H1 (cell line): ENCODE measurements around the gene STIM1. TPM values are rescaled to one million over a fixed set of nuclear protein-coding genes. Genes with fewer than 3 reads are reported as not detected.

Experiments
- CTCF ChIA-PET: fragments of 300-600 bp; sonication (Branson Sonifier 250); formaldehyde crosslinking; loops from one replicate; lab custom pipeline; 2021; ENCODE audit not compliant: partially characterized antibody; lab: Charles Lee
- POLR2A ChIA-PET: fragments of 300-600 bp; sonication (Branson Sonifier 250); formaldehyde crosslinking; loops from one replicate; lab custom pipeline; 2021; ENCODE audit warnings: inconsistent platforms; ENCODE audit not compliant: partially characterized antibody; lab: Charles Lee
- DNase-seq, 2 experiments: peaks; one replicate each; pipeline versions ENCODE4 v3.0.0 to v3.0.0-alpha.2; 2010 to 2022; ENCODE audit warnings: low spot score in 2 of 2, low read depth in 1 of 2, mixed read lengths in 1 of 2
- FAIRE-seq: peaks from 2 replicates; lab custom pipeline; 2011; peaks lifted over from hg19 to GRCh38; lab: Jason Lieb, UNC
- H2AFZ ChIP-seq: 2 replicates; pipeline ENCODE4 v1.8.1; 2012; ENCODE audit warnings: low read length, inconsistent platforms
- H2AK5ac ChIP-seq: 2 replicates; pipeline ENCODE4 v1.6.1; 2013; ENCODE audit warnings: low read depth, low read length
- H2BK120ac ChIP-seq: replicated peaks from 2 replicates; pipeline ENCODE3; 2013; ENCODE audit warnings: low read depth, low read length, inconsistent platforms
- H2BK12ac ChIP-seq: 2 replicates; pipeline ENCODE4 v1.6.1; 2013; ENCODE audit warnings: low read depth, low read length
- H2BK15ac ChIP-seq: 2 replicates; pipeline ENCODE4 v1.6.1; 2013; ENCODE audit warnings: low read length
- H2BK20ac ChIP-seq: 2 replicates; pipeline ENCODE4 v1.6.1; 2013; ENCODE audit warnings: low read length
- H2BK5ac ChIP-seq: 2 replicates; pipeline ENCODE4 v1.6.1; 2013; ENCODE audit warnings: low read depth, low read length
- H3K14ac ChIP-seq: 2 replicates; pipeline ENCODE4 v1.6.1; 2013; ENCODE audit warnings: inconsistent platforms; ENCODE audit not compliant: insufficient read length
- H3K18ac ChIP-seq: 2 replicates; pipeline ENCODE4 v1.6.1; 2013; ENCODE audit warnings: low read length; ENCODE audit errors: extremely low read depth
- H3K23ac ChIP-seq: 2 replicates; pipeline ENCODE4 v1.6.1; 2013; ENCODE audit warnings: inconsistent platforms; ENCODE audit not compliant: insufficient read length
- H3K23me2 ChIP-seq: 2 replicates; pipeline ENCODE4 v1.6.1; 2013; ENCODE audit warnings: low read depth, low read length
- H3K27ac ChIP-seq: 2 replicates; pipeline ENCODE4 v1.6.1; 2011; ENCODE audit warnings: low read depth, low read length, inconsistent platforms
- H3K27me3 ChIP-seq, 4 experiments: replicated peaks in 1 of 4; 1 replicate in 1 of 4; 2 replicates in 3 of 4; pipeline versions ENCODE4 v1.6.1 to v1.8.1; 2011 to 2013; ENCODE audit warnings: low read length in 3 of 4, mild to moderate bottlenecking in 3 of 4, inconsistent platforms in 2 of 4, mixed read lengths in 2 of 4, moderate library complexity in 1 of 4; ENCODE audit not compliant: control insufficient read depth in 3 of 4, insufficient read depth in 3 of 4; ENCODE audit errors: extremely low read depth in 1 of 4
- H3K36me3 ChIP-seq, 4 experiments: 2 replicates each; pipeline versions ENCODE4 v1.6.1 to v1.8.1; 2011 to 2013; ENCODE audit warnings: mild to moderate bottlenecking in 4 of 4, low read length in 3 of 4, moderate library complexity in 2 of 4, control low read depth in 1 of 4, inconsistent platforms in 1 of 4; ENCODE audit not compliant: insufficient read depth in 4 of 4, control insufficient read depth in 2 of 4
- H3K4ac ChIP-seq: replicated peaks from 2 replicates; pipeline ENCODE3; 2013; ENCODE audit warnings: low read length, low read depth, mixed read lengths, inconsistent platforms; ENCODE audit not compliant: insufficient read length
- H3K4me1 ChIP-seq, 4 experiments: replicated peaks in 1 of 4; 1 replicate in 1 of 4; 2 replicates in 3 of 4; pipeline versions ENCODE4 v1.6.1 to v1.8.1; 2011 to 2013; ENCODE audit warnings: low read length in 3 of 4, inconsistent platforms in 2 of 4, mixed read lengths in 1 of 4; ENCODE audit not compliant: insufficient read depth in 4 of 4, control insufficient read depth in 3 of 4
- H3K4me2 ChIP-seq, 2 experiments: 2 replicates each; pipeline versions ENCODE4 v1.6.1 to v1.8.1; 2011 to 2013; ENCODE audit warnings: low read depth in 2 of 2, low read length in 2 of 2, control low read depth in 1 of 2, inconsistent platforms in 1 of 2, mild to moderate bottlenecking in 1 of 2; ENCODE audit not compliant: insufficient read depth in 1 of 2
- H3K4me3 ChIP-seq, 4 experiments: fragments of 200-600, 300-600 bp in 1 of 4; sonication (generic), shearing (Covaris generic), sonication (Bioruptor Twin) in 1 of 4; 2 replicates each; pipeline versions ENCODE4 v1.5.1 to v1.8.1; 2011 to 2016; ENCODE audit warnings: low read length in 4 of 4, low read depth in 3 of 4, control low read depth in 2 of 4, inconsistent platforms in 2 of 4, mild to moderate bottlenecking in 2 of 4, mixed read lengths in 1 of 4, moderate library complexity in 1 of 4; ENCODE audit not compliant: insufficient read depth in 2 of 4; ENCODE audit errors: extremely low read depth in 1 of 4
- H3K56ac ChIP-seq: replicated peaks from 2 replicates; pipeline ENCODE3; 2013; ENCODE audit warnings: low read depth, mild to moderate bottlenecking, mixed read lengths, low read length, inconsistent platforms; ENCODE audit not compliant: insufficient read length
- H3K79me1 ChIP-seq: 2 replicates; pipeline ENCODE4 v1.6.1; 2013; ENCODE audit warnings: low read depth, low read length, control low read depth
- H3K79me2 ChIP-seq, 2 experiments: 2 replicates each; pipeline versions ENCODE4 v1.6.1 to v1.8.1; 2012 to 2013; ENCODE audit warnings: low read length in 2 of 2, mild to moderate bottlenecking in 2 of 2, inconsistent platforms in 1 of 2; ENCODE audit not compliant: insufficient read depth in 2 of 2, control insufficient read depth in 1 of 2
- H3K9ac ChIP-seq, 4 experiments: replicated peaks in 1 of 4; 1 replicate in 1 of 4; 2 replicates in 3 of 4; pipeline versions ENCODE4 v1.6.1 to v1.8.1; 2011 to 2013; ENCODE audit warnings: low read depth in 3 of 4, low read length in 3 of 4, control low read depth in 2 of 4, mild to moderate bottlenecking in 2 of 4, moderate library complexity in 2 of 4, inconsistent platforms in 1 of 4; ENCODE audit errors: extremely low read depth in 1 of 4
- H3K9me3 ChIP-seq, 2 experiments: 2 replicates each; pipeline versions ENCODE4 v1.6.1 to v1.8.1; 2012 to 2013; ENCODE audit warnings: mild to moderate bottlenecking in 2 of 2, moderate library complexity in 2 of 2, control low read depth in 1 of 2, inconsistent platforms in 1 of 2, low read depth in 1 of 2, low read length in 1 of 2, mixed read lengths in 1 of 2; ENCODE audit not compliant: insufficient read depth in 2 of 2
- H4K20me1 ChIP-seq, 2 experiments: replicated peaks in 1 of 2; 2 replicates each; pipeline versions ENCODE3 to v1.8.1; 2011 to 2013; ENCODE audit warnings: inconsistent platforms in 2 of 2, low read length in 2 of 2, mild to moderate bottlenecking in 1 of 2; ENCODE audit not compliant: insufficient read depth in 2 of 2, control insufficient read depth in 1 of 2
- H4K5ac ChIP-seq: 2 replicates; pipeline ENCODE4 v1.6.1; 2013; ENCODE audit warnings: low read length, low read depth, mixed read lengths, inconsistent platforms; ENCODE audit not compliant: insufficient read length
- H4K8ac ChIP-seq: 2 replicates; pipeline ENCODE4 v1.8.0; 2013; ENCODE audit warnings: mild to moderate bottlenecking, moderate library complexity, low read length, inconsistent platforms; ENCODE audit not compliant: insufficient read depth; ENCODE audit errors: extremely low read depth
- H4K91ac ChIP-seq: replicated peaks from 2 replicates; pipeline ENCODE3; 2013; ENCODE audit warnings: low read length, mixed read lengths, inconsistent platforms; ENCODE audit not compliant: insufficient read length
- BRCA1 ChIP-seq: IDR thresholded peaks from 2 replicates; pipeline ENCODE4 v1.6.1; 2012; ENCODE audit warnings: low read depth, low read length, improper control_type of control experiment
- CEBPB ChIP-seq: IDR thresholded peaks from 2 replicates; pipeline ENCODE4 v1.6.1; 2012; ENCODE audit warnings: low read depth, low read length
- CHD1 ChIP-seq: IDR thresholded peaks from 2 replicates; pipeline ENCODE4 v1.6.1; 2012; ENCODE audit warnings: low read depth, low read length, improper control_type of control experiment
- CHD2 ChIP-seq: IDR thresholded peaks from 2 replicates; pipeline ENCODE4 v1.6.1; 2012; ENCODE audit warnings: low read length, improper control_type of control experiment
- EP300 ChIP-seq, 2 experiments: IDR thresholded peaks; 1 replicate in 1 of 2; 2 replicates in 1 of 2; pipeline ENCODE4 v1.6.1; 2011 to 2012; ENCODE audit warnings: low read depth in 2 of 2, low read length in 2 of 2, mild to moderate bottlenecking in 2 of 2, borderline replicate concordance in 1 of 2, inconsistent platforms in 1 of 2, moderate library complexity in 1 of 2
- HDAC6 ChIP-seq: IDR thresholded peaks from one replicate; pipeline ENCODE4 v1.7.1; 2012; ENCODE audit warnings: low read depth, mild to moderate bottlenecking, inconsistent platforms, low read length, moderate library complexity
- SP1 ChIP-seq: IDR thresholded peaks from 2 replicates; pipeline ENCODE4 v1.6.1; 2011; ENCODE audit warnings: low read depth, low read length
- SUZ12 ChIP-seq: fragments of 200-600 bp; sonication (generic); IDR thresholded peaks from 2 replicates; pipeline ENCODE4 v1.6.1; 2012; ENCODE audit warnings: mild to moderate bottlenecking, inconsistent platforms, low read length, moderate library complexity, mixed read lengths
- WGBS, 2 experiments: shearing (Covaris generic) in 1 of 2; methylation state at CpG; one replicate each; pipeline versions ENCODE4 v1.1.6 to v1.1.7; 2013 to 2015; ENCODE audit warnings: low lambda C conversion rate in 2 of 2, mixed read lengths in 2 of 2, inconsistent platforms in 1 of 2, low coverage in 1 of 2, missing lambda C conversion rate in 1 of 2; ENCODE audit not compliant: insufficient replicate concordance in 2 of 2, insufficient coverage in 1 of 2, insufficient read length in 1 of 2; ENCODE audit errors: extremely low coverage in 1 of 2, missing lambda C conversion rate in 1 of 2; 5-methylcytosine and 5-hydroxymethylcytosine counted together
- polyA plus RNA-seq, 7 experiments: library from polyadenylated mRNA; depleted of rRNA in 3 of 7; stranded (reverse) in 5 of 7; unstranded in 2 of 7; fragments of >200 nt in 5 of 7; fragments of 200-250 nt in 2 of 7; gene quantifications; 1 replicate in 5 of 7; 2 replicates in 1 of 7; 4 replicates in 1 of 7; pipeline versions ENCODE4 v1.2.1 to v1.2.3, GENCODE V29; 2011 to 2013; ENCODE audit warnings: missing spikeins in 2 of 7, mixed read lengths in 2 of 7
- total RNA-seq: library from RNA; stranded (reverse); fragmentation: NEBNext Ultra II Directional; extraction: Animal tissue kit (Norgen Biotek cat#: 25700); gene quantifications from 2 replicates; pipeline ENCODE4 v1.2.1, GENCODE V29; 2021
- TF ChIP-seq, protein P1 (sequence below): IDR thresholded peaks from 2 replicates; pipeline ENCODE4 v1.6.1; 2012; ENCODE audit warnings: inconsistent platforms
- TF ChIP-seq, protein P2 (sequence below): IDR thresholded peaks from 2 replicates; pipeline ENCODE4 v1.6.1; 2012; ENCODE audit warnings: inconsistent platforms

STIM1 gene
- total and polyA plus RNA-seq, 2 of the 8 experiments (the other 6 are each of a cell fraction or from before 2014, with no cell fraction given), result 11.1 to 12.2 TPM

DNA sequence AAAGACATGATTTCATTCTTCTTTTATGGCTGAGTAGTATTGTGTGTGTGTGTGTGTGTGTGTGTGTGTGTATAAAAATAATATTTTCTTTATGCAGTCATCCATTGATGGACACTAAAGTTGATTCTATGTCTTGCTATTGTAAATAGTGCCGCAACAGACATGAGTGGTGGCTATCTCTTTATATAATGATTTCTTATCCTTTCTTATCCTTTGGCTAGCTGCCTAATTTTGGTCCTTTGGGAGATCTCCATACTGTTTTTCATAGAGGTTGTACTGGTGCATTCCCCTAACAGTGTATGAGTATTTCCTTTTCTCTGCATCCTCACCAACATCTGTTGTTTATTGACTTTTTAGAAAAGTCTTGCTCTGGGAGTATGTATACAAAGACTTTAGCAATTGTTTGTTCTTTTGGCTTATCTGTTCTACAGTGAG lies 107.0 kb downstream of the STIM1 start:
- ChIA-PET POLR2A (no interaction called here), CTCF (interaction anchor here (0.6 to 1.0 kb wide), 2 partner anchors 12 to 113 kb away, joined by 3 read pairs; no protein-coding TSS in a partner anchor)
- Histone ChIP-seq H3K23me2 (no peaks in the 10 kb centered on the region), H2BK12ac (no peak overlapping the region), H2BK20ac (no peak overlapping the region), H3K79me2 (no peaks in the 10 kb centered on the region), H2BK120ac (no peak overlapping the region), H3K9ac (no peak overlapping the region), H4K5ac (no peak overlapping the region), H3K9me3 (no peaks in the 10 kb centered on the region), H4K91ac (no peak overlapping the region), H2AFZ (no peak overlapping the region), H2AK5ac (no peak overlapping the region), H3K27ac (no peak overlapping the region), H3K4me1 (no peaks in the 10 kb centered on the region), H3K18ac (no peak overlapping the region), H3K36me3 (no peaks in the 10 kb centered on the region), H2BK5ac (no peak overlapping the region), H3K79me1 (no peaks in the 10 kb centered on the region), H3K23ac (no peak overlapping the region), H3K56ac (no peak overlapping the region), H3K27me3 (no peaks in the 10 kb centered on the region), H4K8ac (no peak overlapping the region), H3K4me3 (no peak overlapping the region), H3K4me2 (no peak overlapping the region), H2BK15ac (no peak overlapping the region), H3K4ac (no peak overlapping the region), H4K20me1 (peaks cover 0 to 2% of the 10 kb centered on the region in 2 experiments), H3K14ac (no peak overlapping the region)
- TF ChIP-seq BRCA1 (no peak), CHD2 (no peak), SP1 (no peak), CEBPB (no peak), CHD1 (no peak), EP300 (IDR thresholded peaks at IDR 0.05; ENCODE audit: borderline replicate concordance in 1 of 2, low read depth in 2 of 2, low read length in 2 of 2) (no peak), SUZ12 (no peak), HDAC6 (no peak)
- TF ChIP-seq, protein P1, sequence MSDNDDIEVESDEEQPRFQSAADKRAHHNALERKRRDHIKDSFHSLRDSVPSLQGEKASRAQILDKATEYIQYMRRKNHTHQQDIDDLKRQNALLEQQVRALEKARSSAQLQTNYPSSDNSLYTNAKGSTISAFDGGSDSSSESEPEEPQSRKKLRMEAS, result no peak
- TF ChIP-seq, protein P2, sequence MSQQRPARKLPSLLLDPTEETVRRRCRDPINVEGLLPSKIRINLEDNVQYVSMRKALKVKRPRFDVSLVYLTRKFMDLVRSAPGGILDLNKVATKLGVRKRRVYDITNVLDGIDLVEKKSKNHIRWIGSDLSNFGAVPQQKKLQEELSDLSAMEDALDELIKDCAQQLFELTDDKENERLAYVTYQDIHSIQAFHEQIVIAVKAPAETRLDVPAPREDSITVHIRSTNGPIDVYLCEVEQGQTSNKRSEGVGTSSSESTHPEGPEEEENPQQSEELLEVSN, result no peak
- FAIRE-seq, result no peak
- DNase-seq, result no peak
- 95% methylated on average over 1 of the region's 1 CpG; no CpG with 5 or more reads in 1 of the 2 experiments for WGBS, 2 experiments
